GM21526 (cell line): Measurements from ENCODE around the gene ANAPC16.
A peak's percentile ranks its signal among the peaks of the same experiment; 100 is the strongest.

Experiments
- ATAC-seq: cut with Tn5 transposase; IDR thresholded peaks from one replicate; pipeline ENCODE4 v1.9.1; 2021; ENCODE audit warnings: moderate library complexity; ENCODE audit not compliant: unreplicated experiment, low FRiP score

The ANAPC16 gene

GRCh38 chr10:72215611-72216549 is at the start of gene ANAPC16, which contains the start of gene ASCC1:
TSS of gene ANAPC16 (plus strand) at chr10:72216012. CDS start at chr10:72223915, 7,903 bp downstream.
TSS of gene ASCC1 (minus strand) at chr10:72216276. CDS start at chr10:72213298, 2,978 bp downstream.
- ATAC-seq = peak; percentile 73

GRCh38 chr10:72167118-72167517 is 48.7 kb upstream of the ANAPC16 start:
- no peak for ATAC-seq

GRCh38 chr10:72170263-72170662 is 45.5 kb upstream of the ANAPC16 start:
- ATAC-seq = no peak

GRCh38 chr10:72170733-72171132 is 45.1 kb upstream of the ANAPC16 start:
- ATAC-seq = no peak

GRCh38 chr10:72171175-72171630 is 44.6 kb upstream of the ANAPC16 start:
- no peak for ATAC-seq

- no peak for ATAC-seq
Observed at GRCh38 chr10:72173262-72173618, 42.6 kb upstream of the ANAPC16 start.

- no peak for ATAC-seq
Observed at GRCh38 chr10:72173619-72174296, 42.1 kb upstream of the ANAPC16 start.

GRCh38 chr10:72174297-72174662 is 41.5 kb upstream of the ANAPC16 start:
- ATAC-seq = no peak

GRCh38 chr10:72175149-72175548 is 40.7 kb upstream of the ANAPC16 start:
- no peak for ATAC-seq

- no peak for ATAC-seq
Observed at GRCh38 chr10:72176701-72177100, 39.1 kb upstream of the ANAPC16 start.

- no peak for ATAC-seq
Observed at GRCh38 chr10:72177454-72177853, 38.4 kb upstream of the ANAPC16 start.

- no peak for ATAC-seq
Observed at GRCh38 chr10:72184156-72184555, 31.7 kb upstream of the ANAPC16 start.

GRCh38 chr10:72186258-72186981 is 29.4 kb upstream of the ANAPC16 start:
- ATAC-seq = no peak

GRCh38 chr10:72186982-72187330 is 28.9 kb upstream of the ANAPC16 start:
- ATAC-seq = no peak

GRCh38 chr10:72194949-72195348 is 20.9 kb upstream of the ANAPC16 start:
- no peak for ATAC-seq

GRCh38 chr10:72200883-72201282 is 14.9 kb upstream of the ANAPC16 start:
- ATAC-seq = no peak

- no peak for ATAC-seq
Observed at GRCh38 chr10:72201293-72201692, 14.5 kb upstream of the ANAPC16 start.

GRCh38 chr10:72204296-72204695 is 11.5 kb upstream of the ANAPC16 start:
- ATAC-seq = no peak

- ATAC-seq = no peak
Observed at GRCh38 chr10:72204724-72205123, 11.1 kb upstream of the ANAPC16 start.

- ATAC-seq = no peak
Observed at GRCh38 chr10:72206511-72207229, 9.1 kb upstream of the ANAPC16 start.
